Astrocyte (in vitro differentiated cells and primary cell): ENCODE measurements around the gene BRI3.

ENCODE experiments used
- CTCF ChIP-seq: IDR thresholded peaks from 2 replicates; pipeline ENCODE4 v1.5.1; 2011; ENCODE audit warnings: low read depth, mild to moderate bottlenecking, inconsistent platforms, low read length, moderate library complexity; ENCODE audit not compliant: insufficient read depth
- EZH2 ChIP-seq: IDR thresholded peaks from 2 replicates; pipeline ENCODE4 v1.6.1; 2012; ENCODE audit warnings: mild to moderate bottlenecking, low read length, inconsistent platforms; ENCODE audit not compliant: insufficient read depth

GRCh38 chr7:98282703-98283102 lies 1.2 kb downstream of the BRI3 start:
- TF ChIP-seq CTCF (no peak), EZH2 (no peak)
